Measurements from ENCODE around the gene RBM46.

Gene RBM46

GRCh38 chr4:154781983-154782293, 866 bp downstream of the RBM46 start:
- no peaks in the 10 kb centered on the region; the same call in 1 of the 2 replicates for H3K27me3 ChIP-seq (replicated peaks; ENCODE audit: control insufficient read depth, insufficient read depth, low read length)
- no peaks in the 10 kb centered on the region for H3K36me3 ChIP-seq (ENCODE audit: control insufficient read depth, insufficient read depth, low read length)
- no peak for TF ChIP-seq CTCF (IDR thresholded peaks at IDR 0.05; ENCODE audit: insufficient read depth, low read length, poor library complexity, severe bottlenecking)
- DNase-seq (ENCODE audit: extremely low read depth, insufficient read length): peak; percentile 1
- H3K4me3 ChIP-seq (replicated peaks; ENCODE audit: low read depth, low read length): no peak overlapping the region

- no peaks in the 10 kb centered on the region for H3K27me3 ChIP-seq (replicated peaks; ENCODE audit: control insufficient read depth, insufficient read depth, low read length)
- no peaks in the 10 kb centered on the region for H3K36me3 ChIP-seq (ENCODE audit: control insufficient read depth, insufficient read depth, low read length)
- H3K4me3 ChIP-seq (replicated peaks; ENCODE audit: low read depth, low read length): no peak overlapping the region
- peak; percentile 50 for TF ChIP-seq CTCF (IDR thresholded peaks at IDR 0.05; ENCODE audit: insufficient read depth, low read length, poor library complexity, severe bottlenecking)
- peak; percentile 24 for DNase-seq (ENCODE audit: extremely low read depth, insufficient read length)
These were observed 26.1 kb downstream of the RBM46 start for GRCh38 chr4:154807042-154807630.

GRCh38 chr4:154818230-154818629, 37.2 kb downstream of the RBM46 start:
- H3K27me3 ChIP-seq (replicated peaks; ENCODE audit: control insufficient read depth, insufficient read depth, low read length): no peaks in the 10 kb centered on the region
- no peak for TF ChIP-seq CTCF (IDR thresholded peaks at IDR 0.05; ENCODE audit: insufficient read depth, low read length, poor library complexity, severe bottlenecking)
- DNase-seq (ENCODE audit: extremely low read depth, insufficient read length): no peak
- H3K36me3 ChIP-seq (ENCODE audit: control insufficient read depth, insufficient read depth, low read length): no peaks in the 10 kb centered on the region
- H3K4me3 ChIP-seq (replicated peaks; ENCODE audit: low read depth, low read length): no peak overlapping the region

GRCh38 chr4:154822775-154823174, 41.7 kb downstream of the RBM46 start:
- DNase-seq (ENCODE audit: extremely low read depth, insufficient read length): no peak
- TF ChIP-seq CTCF (IDR thresholded peaks at IDR 0.05; ENCODE audit: insufficient read depth, low read length, poor library complexity, severe bottlenecking): no peak
- no peaks in the 10 kb centered on the region for H3K27me3 ChIP-seq (replicated peaks; ENCODE audit: control insufficient read depth, insufficient read depth, low read length)
- no peak overlapping the region for H3K4me3 ChIP-seq (replicated peaks; ENCODE audit: low read depth, low read length)
- no peaks in the 10 kb centered on the region for H3K36me3 ChIP-seq (ENCODE audit: control insufficient read depth, insufficient read depth, low read length)

- no peak for DNase-seq (ENCODE audit: extremely low read depth, insufficient read length)
- no peak overlapping the region for H3K4me3 ChIP-seq (replicated peaks; ENCODE audit: low read depth, low read length)
- no peak for TF ChIP-seq CTCF (IDR thresholded peaks at IDR 0.05; ENCODE audit: insufficient read depth, low read length, poor library complexity, severe bottlenecking)
- no peaks in the 10 kb centered on the region for H3K36me3 ChIP-seq (ENCODE audit: control insufficient read depth, insufficient read depth, low read length)
- H3K27me3 ChIP-seq (replicated peaks; ENCODE audit: control insufficient read depth, insufficient read depth, low read length): no peaks in the 10 kb centered on the region
These were observed 55.0 kb downstream of the RBM46 start for GRCh38 chr4:154836030-154836429.

GRCh38 chr4:154836513-154836912, 55.4 kb downstream of the RBM46 start:
- no peak for TF ChIP-seq CTCF (IDR thresholded peaks at IDR 0.05; ENCODE audit: insufficient read depth, low read length, poor library complexity, severe bottlenecking)
- no peaks in the 10 kb centered on the region for H3K36me3 ChIP-seq (ENCODE audit: control insufficient read depth, insufficient read depth, low read length)
- no peaks in the 10 kb centered on the region for H3K27me3 ChIP-seq (replicated peaks; ENCODE audit: control insufficient read depth, insufficient read depth, low read length)
- DNase-seq (ENCODE audit: extremely low read depth, insufficient read length): no peak
- H3K4me3 ChIP-seq (replicated peaks; ENCODE audit: low read depth, low read length): no peak overlapping the region
